GM23338 (cell line): ENCODE data around the gene PTRH1. TPM values are rescaled to one million over a fixed set of nuclear protein-coding genes. Genes with fewer than 3 reads are reported as not detected.

Experiments
- ATAC-seq: fragments of 200-7000 bp; cut with Tn5 transposase; 3 replicates; pipeline ENCODE4 v1.9.1; 2020
- DNase-seq: peaks from one replicate; pipeline ENCODE4 v3.0.0-alpha.2; 2015; ENCODE audit warnings: low spot score
- H2AFZ ChIP-seq: fragments of 200-600 bp; sonication (generic); 2 replicates; pipeline ENCODE4 v1.8.0; 2016; ENCODE audit warnings: antibody characterized with exemption, mild to moderate bottlenecking, moderate library complexity
- H3F3A ChIP-seq: fragments of 200-600 bp; sonication (generic); replicated peaks from 2 replicates; pipeline ENCODE4 v1.8.0; 2017; ENCODE audit warnings: antibody characterized with exemption, mixed run types, low read depth
- H3K27ac ChIP-seq: fragments of 200-600 bp; sonication (generic); 2 replicates; pipeline ENCODE4 v1.6.1; 2016; ENCODE audit warnings: low read depth
- H3K27me3 ChIP-seq: fragments of 200-600 bp; sonication (generic); 2 replicates; pipeline ENCODE4 v1.8.0; 2016; ENCODE audit warnings: mild to moderate bottlenecking, mixed run types, moderate library complexity; ENCODE audit not compliant: insufficient read depth
- H3K36me3 ChIP-seq: fragments of 200-600 bp; sonication (generic); 2 replicates; pipeline ENCODE4 v1.8.0; 2016; ENCODE audit warnings: mild to moderate bottlenecking; ENCODE audit not compliant: insufficient read depth
- H3K4me1 ChIP-seq: fragments of 200-600 bp; sonication (generic); 2 replicates; pipeline ENCODE4 v1.8.0; 2016; ENCODE audit warnings: mild to moderate bottlenecking, moderate library complexity; ENCODE audit not compliant: insufficient read depth
- H3K4me2 ChIP-seq: fragments of 200-600 bp; sonication (generic); 2 replicates; pipeline ENCODE4 v1.7.1; 2017; ENCODE audit warnings: mixed run types
- H3K4me3 ChIP-seq: fragments of 200-600 bp; sonication (generic); 2 replicates; pipeline ENCODE4 v1.6.1; 2016; ENCODE audit warnings: mixed run types
- H3K79me2 ChIP-seq: fragments of 200-600 bp; sonication (generic); replicated peaks from 2 replicates; pipeline ENCODE4 v1.8.0; 2017; ENCODE audit warnings: mild to moderate bottlenecking; ENCODE audit not compliant: insufficient read depth
- H3K9me2 ChIP-seq: fragments of 200-600 bp; sonication (generic); 2 replicates; pipeline ENCODE4 v1.8.0; 2017; ENCODE audit not compliant: insufficient read depth
- H4K20me1 ChIP-seq: fragments of 200-600 bp; sonication (generic); replicated peaks from 2 replicates; pipeline ENCODE4 v1.8.0; 2017; ENCODE audit warnings: mild to moderate bottlenecking; ENCODE audit not compliant: insufficient read depth
- H3K27ac Mint-ChIP-seq: 2 replicates; pipeline ENCODE4 v1.8.0; 2020; ENCODE audit warnings: inconsistent platforms, mild to moderate bottlenecking, moderate library complexity, mixed read lengths
- H3K27me3 Mint-ChIP-seq: 3 replicates; pipeline ENCODE4 v1.8.0; 2022; ENCODE audit warnings: low read depth, mild to moderate bottlenecking, moderate library complexity, mixed read lengths, inconsistent platforms; ENCODE audit not compliant: insufficient read depth, poor library complexity
- H3K36me3 Mint-ChIP-seq: 3 replicates; pipeline ENCODE4 v1.8.0; 2021; ENCODE audit warnings: low read depth, mild to moderate bottlenecking, inconsistent platforms, moderate library complexity, mixed read lengths
- H3K4me1 Mint-ChIP-seq: 3 replicates; pipeline ENCODE4 v1.8.0; 2020; ENCODE audit warnings: mild to moderate bottlenecking, inconsistent platforms, mixed read lengths
- H3K4me3 Mint-ChIP-seq: 3 replicates; pipeline ENCODE4 v1.8.0; 2021; ENCODE audit warnings: moderate library complexity, mild to moderate bottlenecking, inconsistent platforms, mixed read lengths
- H3K9me3 Mint-ChIP-seq: 3 replicates; pipeline ENCODE4 v1.8.0; 2020; ENCODE audit warnings: moderate library complexity, mild to moderate bottlenecking, inconsistent platforms, mixed read lengths
- CREB1 ChIP-seq: fragments of 250-450 bp; sonication (Bioruptor Pico); IDR thresholded peaks from 2 replicates; pipeline ENCODE4 v1.5.0; 2020; ENCODE audit warnings: low read depth, mild to moderate bottlenecking, moderate library complexity
- CTCF ChIP-seq, 2 experiments: fragments of 200-600 bp in 1 of 2; sonication (generic) in 1 of 2; conservative IDR thresholded peaks; 2 replicates each; pipeline versions ENCODE4 v1.5.1 to v1.6.1; 2016 to 2017; ENCODE audit warnings: antibody characterized with exemption in 2 of 2, low read depth in 2 of 2, mild to moderate bottlenecking in 2 of 2, moderate library complexity in 1 of 2
- ETS1 ChIP-seq: IDR thresholded peaks from 2 replicates; pipeline ENCODE4 v1.6.1; 2016; ENCODE audit warnings: antibody characterized with exemption
- EZH2 ChIP-seq: fragments of 200-600 bp; sonication (generic); IDR thresholded peaks from one replicate; pipeline ENCODE4 v1.8.0; 2017; ENCODE audit warnings: antibody characterized with exemption, mild to moderate bottlenecking, low read depth; ENCODE audit not compliant: unreplicated experiment
- EZH2phosphoT487 ChIP-seq: fragments of 200-600 bp; sonication (generic); IDR thresholded peaks from one replicate; pipeline ENCODE4 v1.8.1; 2018; ENCODE audit warnings: antibody characterized with exemption; ENCODE audit not compliant: unreplicated experiment
- NANOG ChIP-seq: IDR thresholded peaks from 2 replicates; pipeline ENCODE4 v1.6.1; 2016; ENCODE audit warnings: antibody characterized with exemption, borderline replicate concordance
- ZNF462 ChIP-seq: fragments of 250-450 bp; sonication (Bioruptor Pico); IDR thresholded peaks from 2 replicates; pipeline ENCODE4 v1.5.0; 2020; ENCODE audit warnings: mild to moderate bottlenecking, moderate library complexity
- polyA plus RNA-seq: library from polyadenylated mRNA; unstranded; fragments of >200 nt; fragmentation: Nextera tagmentation; extraction: Ambion mirVana; gene quantifications from 2 replicates; pipeline ENCODE4 v1.2.1, GENCODE V29; 2016
- total RNA-seq: library from RNA; depleted of rRNA; stranded (reverse); fragments of >200 nt; shearing (Covaris generic); gene quantifications from 2 replicates; pipeline ENCODE4 v1.2.3, GENCODE V29; 2014

The PTRH1 gene
- total and polyA plus RNA-seq, 2 experiments from 2014 or later = 15.1 to 18.6 TPM

- no peak for TF ChIP-seq ZNF462
Measured at GRCh38 chr9:127724012-127724411, 8.5 kb upstream of the PTRH1 start (continued).

- H3K4me3 Mint-ChIP-seq = no peak overlapping the region
- H3K4me2 ChIP-seq = no peak overlapping the region
- H3K27ac Mint-ChIP-seq = no peak overlapping the region
- no peaks in the 10 kb centered on the region for H3K79me2 ChIP-seq
- no peak for ATAC-seq
- H3K36me3 ChIP-seq = no peaks in the 10 kb centered on the region
- H3K27me3 Mint-ChIP-seq = peaks cover 8% of the 10 kb centered on the region
- peaks cover 14% of the 10 kb centered on the region for H3K4me1 Mint-ChIP-seq
- no peaks in the 10 kb centered on the region for H3K9me3 Mint-ChIP-seq
- peaks cover 10% of the 10 kb centered on the region for H3K4me1 ChIP-seq
- H3K36me3 Mint-ChIP-seq = no peaks in the 10 kb centered on the region
- no peak overlapping the region for H2AFZ ChIP-seq
- DNase-seq = no peak
- H3F3A ChIP-seq = 0 out of 2 replicates have a peak, but pooled peaks cover 3% of the 10 kb centered on the region
- no peaks in the 10 kb centered on the region for H4K20me1 ChIP-seq
- H3K4me3 ChIP-seq = no peak overlapping the region
- H3K27me3 ChIP-seq = no peaks in the 10 kb centered on the region
- H3K27ac ChIP-seq = no peak overlapping the region
- H3K9me2 ChIP-seq = no peaks in the 10 kb centered on the region
- TF ChIP-seq EZH2 (no peak), CREB1 (CRISPR knock-in tag) (no peak), NANOG (no peak), ZNF462 (no peak), CTCF (conservative IDR thresholded peaks at IDR 0.05; ENCODE audit: low read depth in 2 of 2) (no peak), EZH2phosphoT487 (no peak), ETS1 (no peak)
Measured at GRCh38 chr9:127723444-127723843, 8.0 kb upstream of the PTRH1 start.
